Stimulated activated CD8-positive, alpha-beta memory T cell treated with anti-CD3 and anti-CD28 coated beads, Interleukin-12 subunit alpha, Interleukin-12 subunit beta, amount 100 ng/mL, for 24 hours (primary cell): Measurements from ENCODE around the gene DNAH3.
"Not testable (repeated sequence)": the region's sequence is repeated elsewhere in the genome, so short reads cannot be mapped to it uniquely, and the experiment has no call there.

Source experiments
- DNase-seq: peaks from one replicate; pipeline ENCODE4 v3.0.0-alpha.2; 2020; ENCODE audit errors: extremely low read depth

Gene DNAH3

GRCh38 chr16:21070564-21070963 lies 80.1 kb downstream of the DNAH3 start:
- no peak for DNase-seq

DNA sequence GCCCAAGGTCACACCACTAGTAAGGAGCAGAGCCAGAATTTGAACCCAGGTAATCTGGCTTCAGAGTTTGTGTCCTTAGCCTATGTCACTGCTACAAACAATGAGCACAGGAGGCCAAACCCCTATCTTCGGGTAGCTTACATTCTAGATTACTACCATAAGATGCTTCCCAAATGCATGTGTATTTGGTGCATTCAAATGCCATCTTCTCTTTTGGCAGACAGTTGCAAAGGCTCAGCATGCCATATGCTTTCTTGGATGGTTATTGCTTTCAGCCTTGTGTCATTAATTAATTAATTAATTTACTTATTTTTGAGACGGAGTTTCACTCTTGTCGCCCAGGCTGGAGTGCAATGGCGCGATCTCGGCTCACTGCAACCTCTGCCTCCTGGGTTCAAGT lies 80.7 kb downstream of the DNAH3 start:
- DNase-seq, result no peak

DNA sequence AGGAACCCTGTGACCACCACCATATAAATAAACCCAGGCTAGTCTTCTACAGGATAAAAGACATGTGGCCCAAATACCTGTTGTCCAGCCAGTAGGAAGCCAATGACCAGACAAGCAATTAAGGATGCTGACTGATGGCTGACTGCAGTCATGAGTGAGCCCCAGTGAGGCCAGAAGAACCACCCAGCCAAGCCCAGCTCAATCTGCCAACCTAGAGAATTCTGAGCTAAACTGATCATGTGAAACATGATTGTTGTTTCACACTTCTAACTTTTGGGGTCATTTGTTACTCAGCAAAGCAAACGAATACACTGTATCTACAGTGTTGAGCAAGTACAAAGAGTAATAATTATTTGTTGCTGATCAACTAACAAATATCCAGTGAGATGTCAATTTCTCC lies 86.4 kb downstream of the DNAH3 start:
- DNase-seq, result no peak

- DNase-seq, result not testable (repeated sequence)
These were observed 87.3 kb downstream of the DNAH3 start for GRCh38 chr16:21063314-21063713.

GRCh38 chr16:21060027-21060510 lies 90.6 kb downstream of the DNAH3 start:
- DNase-seq, result no peak

DNA sequence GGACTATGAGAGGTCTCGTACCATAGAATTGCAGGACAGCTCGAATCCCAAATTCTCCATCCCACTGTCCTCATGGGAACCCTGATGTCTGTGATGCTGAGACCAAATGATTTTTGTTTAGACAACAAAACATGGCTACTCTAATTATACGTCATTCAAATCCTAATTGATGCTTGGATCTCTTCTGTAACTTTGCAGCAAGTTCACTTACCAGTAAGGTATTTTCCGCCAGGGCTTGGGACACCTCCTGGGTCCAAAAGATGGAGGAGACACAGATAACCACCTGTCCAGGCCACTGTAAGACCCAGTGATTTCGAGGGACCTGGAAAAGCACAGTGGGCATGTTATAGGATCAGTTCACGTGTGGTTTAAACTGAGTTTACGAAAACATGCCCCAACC lies 92.8 kb downstream of the DNAH3 start:
- DNase-seq, result no peak

DNA sequence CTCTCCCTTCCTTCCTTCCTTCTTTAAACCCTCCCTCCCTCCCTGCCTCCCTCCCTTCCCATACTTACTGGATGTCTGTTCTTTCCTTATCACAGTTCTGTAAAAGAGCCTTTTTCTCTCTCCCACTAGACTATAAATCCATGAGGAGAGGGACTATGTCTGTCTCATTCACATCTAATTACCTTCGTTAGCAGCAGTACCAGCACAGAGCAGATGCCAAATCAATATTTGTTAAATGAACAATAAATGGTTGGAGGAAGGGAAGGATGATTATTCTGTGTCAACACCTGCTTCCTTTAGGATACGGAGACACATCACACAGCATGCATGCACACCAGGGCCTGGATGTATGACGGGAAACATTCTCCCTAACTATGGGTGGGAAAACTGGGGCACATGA lies 94.2 kb downstream of the DNAH3 start:
- DNase-seq, result no peak

GRCh38 chr16:21055738-21056137 lies 94.9 kb downstream of the DNAH3 start:
- DNase-seq, result not testable (repeated sequence)

DNA sequence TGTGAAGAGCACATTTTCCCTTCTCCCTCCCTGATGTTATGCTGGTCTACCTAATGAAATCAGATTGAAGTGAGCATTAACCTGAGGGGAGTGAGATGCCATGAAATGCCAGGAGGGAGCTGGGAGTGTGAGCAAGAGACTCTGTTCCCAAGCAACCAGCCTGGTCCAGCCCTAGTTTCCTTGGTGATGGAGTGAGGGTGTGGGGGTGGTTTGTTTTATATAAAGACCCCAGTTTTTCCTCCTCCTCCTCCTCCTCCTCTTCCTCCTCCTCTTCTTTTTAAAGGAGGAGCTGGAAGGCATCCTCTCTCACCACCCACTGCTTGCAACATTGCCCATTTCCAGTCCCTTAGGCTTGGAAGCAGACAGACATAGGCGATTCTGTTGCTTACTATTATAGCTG lies 97.1 kb downstream of the DNAH3 start:
- no peak for DNase-seq

- not testable (repeated sequence) for DNase-seq
These were observed 102.3 kb downstream of the DNAH3 start for GRCh38 chr16:21048091-21048912.

GRCh38 chr16:21038197-21038596 lies 112.4 kb downstream of the DNAH3 start:
- DNase-seq, result no peak

- DNase-seq, result no peak
These were observed 112.9 kb downstream of the DNAH3 start for GRCh38 chr16:21037736-21038135.

DNA sequence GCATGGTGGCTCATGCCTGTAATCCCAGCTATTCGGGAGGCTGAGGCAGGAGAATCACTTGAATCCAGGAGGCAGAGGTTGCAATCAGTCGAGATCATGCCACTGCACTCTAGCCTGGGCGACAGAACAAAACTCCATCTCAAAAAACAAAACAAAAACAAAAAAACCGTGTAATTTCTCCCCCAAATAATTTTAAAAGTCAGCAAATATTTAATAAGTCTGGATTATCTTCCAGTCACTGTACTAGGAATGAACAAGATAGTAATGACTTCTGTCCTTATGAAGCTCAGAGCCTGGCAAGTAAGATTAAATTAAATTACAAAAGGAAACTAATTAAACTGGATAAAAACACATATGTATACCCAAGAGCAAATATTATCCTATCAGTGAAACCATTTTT lies 113.5 kb downstream of the DNAH3 start:
- DNase-seq, result no peak

DNA sequence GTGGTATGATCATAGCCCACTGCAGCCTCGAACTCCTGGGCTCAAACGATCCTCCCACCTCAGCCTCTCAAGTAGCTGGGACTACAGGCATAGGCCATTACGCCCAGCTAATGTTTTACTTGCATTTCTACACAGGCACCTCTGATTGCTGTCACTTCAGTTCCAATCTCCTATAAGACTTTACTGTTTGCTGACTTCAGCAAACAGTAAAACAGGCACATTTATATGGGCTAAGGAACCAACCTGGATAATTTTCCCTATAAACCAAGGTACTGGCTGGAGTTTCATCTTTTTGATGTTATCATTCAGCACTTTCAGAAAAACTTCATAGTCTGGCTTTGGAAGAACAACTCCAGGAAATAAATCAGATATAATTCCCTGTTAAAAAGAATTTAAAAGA lies 114.2 kb downstream of the DNAH3 start:
- no peak for DNase-seq

DNA sequence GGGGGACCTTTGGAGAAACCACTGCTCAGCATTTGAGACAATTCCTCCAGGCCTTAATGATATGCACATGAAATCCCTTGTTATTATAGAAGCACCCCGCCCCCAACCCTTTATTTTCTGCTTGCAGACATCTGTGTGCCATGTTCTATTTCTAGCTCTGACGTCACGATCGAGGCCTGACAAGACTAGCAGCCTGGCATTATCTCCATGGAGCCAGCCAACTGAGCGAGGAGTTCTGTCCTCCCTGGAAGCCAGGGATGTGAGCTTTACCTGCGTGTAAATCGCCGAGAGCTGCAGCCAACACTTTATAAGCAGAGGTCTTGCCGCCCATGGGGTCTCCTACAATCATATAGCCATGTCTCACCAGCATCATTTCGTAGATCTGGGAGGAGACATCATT lies 116.9 kb downstream of the DNAH3 start:
- DNase-seq, result no peak

GRCh38 chr16:21033264-21033663 lies 117.4 kb downstream of the DNAH3 start:
- no peak for DNase-seq

- no peak for DNase-seq
These were observed 121.9 kb downstream of the DNAH3 start for GRCh38 chr16:21028728-21029127.

- no peak for DNase-seq
These were observed 123.8 kb downstream of the DNAH3 start for GRCh38 chr16:21026846-21027245.

DNA sequence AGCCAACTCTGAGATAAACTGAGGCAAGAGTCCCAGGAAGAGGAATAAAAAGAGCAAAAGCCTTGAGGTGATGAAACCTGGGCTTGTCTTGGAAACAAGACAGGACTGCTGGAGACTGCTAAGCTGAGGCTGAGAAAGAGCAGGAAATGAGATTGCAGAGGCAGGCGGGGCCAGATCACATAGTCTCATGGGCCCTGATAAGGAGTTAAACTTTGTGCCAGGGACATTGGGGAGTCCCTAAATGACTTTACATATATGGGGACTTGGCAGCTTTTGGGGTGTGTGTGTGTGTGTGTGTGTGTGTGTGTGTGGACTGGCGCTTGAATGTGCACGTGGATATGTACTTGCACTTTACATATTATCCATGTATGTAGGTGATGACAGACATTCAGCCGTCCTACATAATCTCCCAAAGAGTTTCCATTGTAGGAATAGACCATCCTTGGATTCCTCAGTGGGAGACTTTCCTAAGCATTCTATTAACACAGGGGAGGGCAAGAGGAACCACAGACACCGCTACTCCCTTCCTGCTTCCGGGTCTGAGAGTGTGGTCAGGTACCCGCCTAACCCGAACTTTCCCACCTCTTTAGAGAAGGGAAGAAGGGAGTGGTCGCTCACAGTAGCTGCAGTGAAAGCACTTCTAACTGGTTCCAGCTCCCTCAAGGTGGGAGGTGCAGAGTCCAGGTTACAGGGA lies 127.0 kb downstream of the DNAH3 start:
- no peak for DNase-seq

DNA sequence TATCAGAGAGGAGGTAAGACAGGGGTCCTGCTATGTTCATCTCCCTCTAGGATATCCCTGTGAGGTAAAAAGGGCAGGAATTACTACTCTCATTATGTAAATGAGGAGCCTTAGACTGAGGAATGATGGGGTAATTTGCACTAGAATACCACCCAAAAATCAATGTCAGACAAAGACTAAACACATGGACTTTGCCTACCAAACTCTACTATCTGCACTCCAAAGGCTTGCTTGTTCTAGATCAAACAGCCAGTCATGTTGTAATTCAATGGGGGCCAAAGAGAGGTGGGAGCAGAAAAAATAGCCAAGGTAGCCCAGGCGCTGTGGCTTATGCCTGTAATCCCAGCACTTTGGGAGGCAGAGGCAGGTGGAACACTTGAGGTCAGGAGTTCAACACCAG lies 129.3 kb downstream of the DNAH3 start:
- no peak for DNase-seq

- no peak for DNase-seq
These were observed 140.8 kb downstream of the DNAH3 start for GRCh38 chr16:21009815-21010214.

DNA sequence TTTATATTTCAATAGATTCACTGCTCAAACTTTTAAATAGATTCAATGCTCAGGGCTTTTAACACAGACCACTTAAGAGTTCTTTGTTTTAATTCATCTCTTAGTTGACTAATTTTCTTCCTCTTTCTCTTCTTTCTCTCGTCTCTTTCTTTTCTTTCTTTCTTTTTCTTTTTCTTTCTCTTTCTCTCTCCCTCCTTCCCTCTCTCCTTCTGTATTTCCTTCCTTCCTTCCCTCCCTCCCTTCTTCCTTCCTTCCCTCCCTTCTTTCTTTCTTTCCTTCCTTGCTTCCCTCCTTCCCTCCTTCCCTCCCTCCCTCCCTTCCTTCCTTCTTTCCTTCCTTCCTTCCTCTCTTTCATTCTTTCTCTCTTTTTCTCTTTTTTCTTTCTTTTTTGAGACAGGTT lies 145.6 kb downstream of the DNAH3 start:
- DNase-seq, result no peak

DNA sequence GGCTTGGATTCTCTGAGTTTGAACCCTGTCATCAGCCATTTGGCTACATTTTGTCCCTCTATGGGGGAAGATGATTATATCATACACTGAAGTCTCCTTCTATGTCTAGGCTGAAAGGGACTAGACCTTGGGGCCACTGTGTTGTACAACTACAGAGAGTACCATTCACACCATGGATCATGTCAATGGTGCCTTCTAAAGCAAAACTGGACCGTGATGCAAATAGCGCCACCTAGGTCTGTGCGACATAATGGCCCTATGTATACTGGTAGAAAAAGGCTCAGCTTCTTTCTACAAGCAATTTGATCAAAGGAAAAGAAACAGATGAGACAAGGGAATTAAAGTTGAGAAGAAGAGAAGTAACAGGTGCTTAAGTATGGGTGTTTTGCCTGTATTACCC lies 149.4 kb downstream of the DNAH3 start:
- no peak for DNase-seq
